MCF 10A (cell line): ENCODE measurements around the gene RFX3. TPM values are rescaled to one million over a fixed set of nuclear protein-coding genes. Genes with fewer than 3 reads are reported as not detected.

Experiments used
- BruUV-seq: library from RNA; stranded (reverse); fragments of 400-500 nt; replicated peaks from 2 replicates; lab custom pipeline; 2021; lab: Mats Ljungman, UMichigan
- CTCF ChIA-PET: fragments of 300-600 bp; sonication (Branson Sonifier 250); formaldehyde crosslinking; extraction: SDS; loops from one replicate; lab custom pipeline; 2021; ENCODE audit warnings: antibody characterized with exemption, inconsistent platforms; lab: Yijun Ruan, JAX
- POLR2A ChIA-PET: fragments of 300-600, 350-650 bp; sonication (Branson Sonifier 250); formaldehyde crosslinking; extraction: SDS; loops from one replicate; lab custom pipeline; 2020; ENCODE audit warnings: antibody characterized with exemption, inconsistent platforms; lab: Yijun Ruan, JAX
- DNase-seq: peaks from one replicate; pipeline ENCODE4 v3.0.0-alpha.2; 2018; ENCODE audit not compliant: unreplicated experiment
- H3K27ac Mint-ChIP-seq: one replicate; pipeline ENCODE4 v1.8.0; 2022; ENCODE audit warnings: mild to moderate bottlenecking, low read depth, mixed read lengths; ENCODE audit not compliant: unreplicated experiment
- H3K27me3 Mint-ChIP-seq: one replicate; pipeline ENCODE4 v1.8.0; 2022; ENCODE audit warnings: mixed read lengths; ENCODE audit not compliant: insufficient read depth, unreplicated experiment
- H3K36me3 Mint-ChIP-seq: one replicate; pipeline ENCODE4 v1.8.0; 2022; ENCODE audit warnings: mild to moderate bottlenecking, moderate library complexity, mixed read lengths; ENCODE audit not compliant: insufficient read depth, unreplicated experiment
- H3K4me1 Mint-ChIP-seq: one replicate; pipeline ENCODE4 v1.8.0; 2022; ENCODE audit warnings: mixed read lengths; ENCODE audit not compliant: insufficient read depth, unreplicated experiment
- H3K4me3 Mint-ChIP-seq: one replicate; pipeline ENCODE4 v1.8.0; 2022; ENCODE audit warnings: mild to moderate bottlenecking, moderate library complexity, mixed read lengths; ENCODE audit not compliant: unreplicated experiment
- H3K9me3 Mint-ChIP-seq: one replicate; pipeline ENCODE4 v1.8.0; 2022; ENCODE audit warnings: mixed read lengths; ENCODE audit not compliant: unreplicated experiment
- CTCF ChIP-seq: fragments of 200-600 bp; IDR thresholded peaks from one replicate; pipeline ENCODE4 v1.8.0; 2022; ENCODE audit warnings: antibody characterized with exemption, mild to moderate bottlenecking; ENCODE audit not compliant: unreplicated experiment
- intact Hi-C: fragments of 100-400 bp; cut with micrococcal nuclease; formaldehyde crosslinking; loops from 2 replicates; pipeline ENCODE4 v1.14.1; 2022
- total RNA-seq: library from RNA; stranded (reverse); gene quantifications from 2 replicates; pipeline ENCODE4 v1.2.3, GENCODE V29; 2022

Gene RFX3
- total RNA-seq, 1 experiment from 2014 or later = 9.7 TPM

GRCh38 chr9:3180696-3181048 is 345.1 kb downstream of the RFX3 start:
- H3K27ac Mint-ChIP-seq = no peak overlapping the region
- TF ChIP-seq CTCF = no peak
- no peak overlapping the region for H3K4me3 Mint-ChIP-seq
- ChIA-PET POLR2A (no interaction called here), CTCF (interaction anchor here (1.2 to 1.6 kb wide), 2 partner anchors 46 to 60 kb away, joined by 3 to 4 read pairs; no protein-coding TSS in a partner anchor)
- no TSS peak for BruUV-seq
- peaks cover 49% of the 10 kb centered on the region for H3K27me3 Mint-ChIP-seq
- H3K36me3 Mint-ChIP-seq = no peaks in the 10 kb centered on the region
- no peaks in the 10 kb centered on the region for H3K9me3 Mint-ChIP-seq
- DNase-seq = no peak
- peaks cover 8% of the 10 kb centered on the region for H3K4me1 Mint-ChIP-seq
- intact Hi-C loops = loop anchor here (1.0 kb wide), 1 partner anchor 323 kb away; no protein-coding TSS in a partner anchor

DNA sequence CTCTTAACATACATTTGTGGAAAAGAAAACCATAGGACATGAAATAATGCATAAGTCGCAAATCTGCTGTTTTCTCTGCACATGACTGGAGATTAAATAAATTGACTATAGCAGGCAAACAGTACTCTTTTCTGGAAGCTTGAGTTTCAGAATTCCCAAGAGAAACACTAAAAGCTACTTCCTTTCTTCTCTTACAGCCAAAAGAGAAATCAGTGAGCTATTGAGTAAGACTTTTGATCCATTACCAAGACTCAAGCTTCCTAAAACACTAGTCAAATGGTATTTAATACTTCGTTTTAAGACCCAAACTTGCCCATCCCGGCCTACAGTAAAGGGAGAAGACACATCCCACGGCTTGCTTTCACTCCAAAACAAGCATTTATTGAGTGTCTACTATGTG is 346.1 kb downstream of the RFX3 start:
- H3K4me3 Mint-ChIP-seq = no peak overlapping the region

DNA sequence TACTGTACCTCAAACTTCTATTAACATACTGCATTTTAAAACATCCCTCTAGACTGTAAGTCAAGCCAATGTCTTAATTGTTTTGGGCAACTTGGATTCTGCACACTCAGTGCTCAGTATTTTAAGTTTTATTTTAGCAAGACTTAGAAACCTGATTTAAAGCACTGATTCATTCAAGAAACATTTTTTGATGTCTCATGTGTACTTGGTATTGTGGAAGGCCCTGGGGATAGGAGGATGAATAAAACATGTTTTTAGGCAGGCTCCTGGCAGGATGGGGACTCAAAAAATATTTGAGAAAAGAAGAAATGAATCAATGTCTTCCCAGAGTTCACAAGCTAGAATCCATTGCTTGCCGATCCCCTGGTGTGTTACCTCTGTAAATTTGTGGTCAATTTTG is 347.9 kb downstream of the RFX3 start:
- Mint-ChIP-seq H3K27me3 (peaks cover 61% of the 10 kb centered on the region), H3K4me3 (no peak overlapping the region)

More for the DNA sequence above, 346.1 kb downstream of the RFX3 start:
- ChIA-PET POLR2A (no interaction called here), CTCF (no interaction called here)
- Mint-ChIP-seq H3K4me1 (peaks cover 8% of the 10 kb centered on the region), H3K36me3 (no peaks in the 10 kb centered on the region), H3K9me3 (no peaks in the 10 kb centered on the region), H3K27me3 (peaks cover 58% of the 10 kb centered on the region), H3K27ac (no peak overlapping the region)
- intact Hi-C loops = no loop called here
- DNase-seq = no peak
- no TSS peak for BruUV-seq
- no peak for TF ChIP-seq CTCF

GRCh38 chr9:3177146-3177761 is 348.5 kb downstream of the RFX3 start:
- Mint-ChIP-seq H3K27me3 (peaks cover 61% of the 10 kb centered on the region), H3K9me3 (no peaks in the 10 kb centered on the region), H3K4me1 (peaks cover 8% of the 10 kb centered on the region), H3K36me3 (no peaks in the 10 kb centered on the region), H3K4me3 (no peak overlapping the region), H3K27ac (no peak overlapping the region)
- no peak for TF ChIP-seq CTCF
- intact Hi-C loops = no loop called here
- ChIA-PET POLR2A (no interaction called here), CTCF (interaction anchor here (0.6 kb wide), 1 partner anchor 297 kb away, joined by 3 read pairs; no protein-coding TSS in a partner anchor)
- BruUV-seq = no TSS peak
- no peak for DNase-seq

More for the DNA sequence above, 347.9 kb downstream of the RFX3 start:
- H3K27ac Mint-ChIP-seq = no peak overlapping the region
- no peaks in the 10 kb centered on the region for H3K9me3 Mint-ChIP-seq
- peaks cover 8% of the 10 kb centered on the region for H3K4me1 Mint-ChIP-seq
- intact Hi-C loops = no loop called here
- H3K36me3 Mint-ChIP-seq = no peaks in the 10 kb centered on the region
- DNase-seq = no peak
- ChIA-PET CTCF (interaction anchor here (0.6 kb wide), 1 partner anchor 593 kb away, joined by 4 read pairs; no protein-coding TSS in a partner anchor), POLR2A (no interaction called here)
- no peak for TF ChIP-seq CTCF
- BruUV-seq = no TSS peak
